ENCODE data around the gene SNX20. TPM values are rescaled to one million over a fixed set of nuclear protein-coding genes. Genes with fewer than 3 reads are reported as not detected.

The SNX20 gene
- total and polyA plus RNA-seq, 2 of the 13 experiments (the other 11 are each of a cell fraction or from before 2014, with no cell fraction given), result not detected

DNA sequence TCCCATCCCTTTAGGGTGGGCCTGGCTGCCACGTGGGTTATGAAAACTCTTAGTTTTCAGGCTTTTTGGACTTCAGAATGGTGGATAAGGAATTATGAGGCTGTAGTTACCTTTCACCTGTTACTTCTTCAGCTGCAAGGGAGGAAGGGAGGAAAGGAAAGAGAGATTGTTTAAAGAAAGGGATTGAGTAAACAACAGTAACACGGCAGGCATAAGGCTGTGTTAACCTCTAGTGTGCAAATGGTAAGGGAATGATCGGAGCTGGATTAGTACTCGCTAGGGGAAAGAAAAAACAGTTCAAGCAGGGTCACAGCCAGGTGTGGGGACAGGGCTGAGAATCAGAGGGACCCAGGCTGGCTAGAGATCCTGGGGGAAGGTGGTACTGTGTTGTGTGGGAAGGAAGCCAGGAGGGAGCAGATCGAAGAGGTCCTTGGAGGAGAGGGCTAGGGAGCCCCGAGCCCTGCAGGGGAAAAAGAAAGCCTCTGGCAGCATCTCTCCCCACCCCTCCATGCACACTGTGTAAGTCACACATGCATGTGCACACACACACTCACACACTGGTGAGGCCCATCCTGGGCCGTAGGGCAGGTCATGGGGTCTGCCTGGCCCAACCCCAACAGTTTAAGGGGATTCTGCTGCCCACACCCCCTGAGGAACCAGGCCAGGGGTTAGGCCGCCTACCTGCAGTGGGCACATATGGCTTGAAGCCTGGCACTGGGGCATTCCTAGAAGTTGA, 49.7 kb downstream of the SNX20 start (continued):
- TF ChIP-seq, protein P1, sequence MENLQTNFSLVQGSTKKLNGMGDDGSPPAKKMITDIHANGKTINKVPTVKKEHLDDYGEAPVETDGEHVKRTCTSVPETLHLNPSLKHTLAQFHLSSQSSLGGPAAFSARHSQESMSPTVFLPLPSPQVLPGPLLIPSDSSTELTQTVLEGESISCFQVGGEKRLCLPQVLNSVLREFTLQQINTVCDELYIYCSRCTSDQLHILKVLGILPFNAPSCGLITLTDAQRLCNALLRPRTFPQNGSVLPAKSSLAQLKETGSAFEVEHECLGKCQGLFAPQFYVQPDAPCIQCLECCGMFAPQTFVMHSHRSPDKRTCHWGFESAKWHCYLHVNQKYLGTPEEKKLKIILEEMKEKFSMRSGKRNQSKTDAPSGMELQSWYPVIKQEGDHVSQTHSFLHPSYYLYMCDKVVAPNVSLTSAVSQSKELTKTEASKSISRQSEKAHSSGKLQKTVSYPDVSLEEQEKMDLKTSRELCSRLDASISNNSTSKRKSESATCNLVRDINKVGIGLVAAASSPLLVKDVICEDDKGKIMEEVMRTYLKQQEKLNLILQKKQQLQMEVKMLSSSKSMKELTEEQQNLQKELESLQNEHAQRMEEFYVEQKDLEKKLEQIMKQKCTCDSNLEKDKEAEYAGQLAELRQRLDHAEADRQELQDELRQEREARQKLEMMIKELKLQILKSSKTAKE (CRISPR knock-in tag; IDR thresholded peaks at IDR 0.05; ENCODE audit: borderline replicate concordance), result no peak
- TF ChIP-seq ZSCAN22 (CRISPR knock-in tag; IDR thresholded peaks at IDR 0.05) (no peak), BORCS8-MEF2B (CRISPR knock-in tag; IDR thresholded peaks at IDR 0.05) (no peak), HIVEP1 (CRISPR knock-in tag; IDR thresholded peaks at IDR 0.05) (no peak), PRMT3 (CRISPR knock-in tag; IDR thresholded peaks at IDR 0.05; ENCODE audit: borderline replicate concordance, low read depth) (no peak), ZNF30 (CRISPR knock-in tag; IDR thresholded peaks at IDR 0.05) (no peak), EHMT2 (IDR thresholded peaks at IDR 0.05; ENCODE audit: borderline replicate concordance, low read depth, low read length) (no peak), ZNF780A (CRISPR knock-in tag; IDR thresholded peaks at IDR 0.05) (no peak), POLR2AphosphoS2 (IDR thresholded peaks at IDR 0.05; ENCODE audit: low read depth, low read length) (0 out of 2 replicates have a peak, but pooled peaks have one; percentile 31), ZNF24 (IDR thresholded peaks at IDR 0.05) (no peak)
- TF ChIP-seq, protein P2, sequence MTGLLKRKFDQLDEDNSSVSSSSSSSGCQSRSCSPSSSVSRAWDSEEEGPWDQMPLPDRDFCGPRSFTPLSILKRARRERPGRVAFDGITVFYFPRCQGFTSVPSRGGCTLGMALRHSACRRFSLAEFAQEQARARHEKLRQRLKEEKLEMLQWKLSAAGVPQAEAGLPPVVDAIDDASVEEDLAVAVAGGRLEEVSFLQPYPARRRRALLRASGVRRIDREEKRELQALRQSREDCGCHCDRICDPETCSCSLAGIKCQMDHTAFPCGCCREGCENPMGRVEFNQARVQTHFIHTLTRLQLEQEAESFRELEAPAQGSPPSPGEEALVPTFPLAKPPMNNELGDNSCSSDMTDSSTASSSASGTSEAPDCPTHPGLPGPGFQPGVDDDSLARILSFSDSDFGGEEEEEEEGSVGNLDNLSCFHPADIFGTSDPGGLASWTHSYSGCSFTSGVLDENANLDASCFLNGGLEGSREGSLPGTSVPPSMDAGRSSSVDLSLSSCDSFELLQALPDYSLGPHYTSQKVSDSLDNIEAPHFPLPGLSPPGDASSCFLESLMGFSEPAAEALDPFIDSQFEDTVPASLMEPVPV (CRISPR knock-in tag; IDR thresholded peaks at IDR 0.05), result no peak
- TF ChIP-seq, protein P3, sequence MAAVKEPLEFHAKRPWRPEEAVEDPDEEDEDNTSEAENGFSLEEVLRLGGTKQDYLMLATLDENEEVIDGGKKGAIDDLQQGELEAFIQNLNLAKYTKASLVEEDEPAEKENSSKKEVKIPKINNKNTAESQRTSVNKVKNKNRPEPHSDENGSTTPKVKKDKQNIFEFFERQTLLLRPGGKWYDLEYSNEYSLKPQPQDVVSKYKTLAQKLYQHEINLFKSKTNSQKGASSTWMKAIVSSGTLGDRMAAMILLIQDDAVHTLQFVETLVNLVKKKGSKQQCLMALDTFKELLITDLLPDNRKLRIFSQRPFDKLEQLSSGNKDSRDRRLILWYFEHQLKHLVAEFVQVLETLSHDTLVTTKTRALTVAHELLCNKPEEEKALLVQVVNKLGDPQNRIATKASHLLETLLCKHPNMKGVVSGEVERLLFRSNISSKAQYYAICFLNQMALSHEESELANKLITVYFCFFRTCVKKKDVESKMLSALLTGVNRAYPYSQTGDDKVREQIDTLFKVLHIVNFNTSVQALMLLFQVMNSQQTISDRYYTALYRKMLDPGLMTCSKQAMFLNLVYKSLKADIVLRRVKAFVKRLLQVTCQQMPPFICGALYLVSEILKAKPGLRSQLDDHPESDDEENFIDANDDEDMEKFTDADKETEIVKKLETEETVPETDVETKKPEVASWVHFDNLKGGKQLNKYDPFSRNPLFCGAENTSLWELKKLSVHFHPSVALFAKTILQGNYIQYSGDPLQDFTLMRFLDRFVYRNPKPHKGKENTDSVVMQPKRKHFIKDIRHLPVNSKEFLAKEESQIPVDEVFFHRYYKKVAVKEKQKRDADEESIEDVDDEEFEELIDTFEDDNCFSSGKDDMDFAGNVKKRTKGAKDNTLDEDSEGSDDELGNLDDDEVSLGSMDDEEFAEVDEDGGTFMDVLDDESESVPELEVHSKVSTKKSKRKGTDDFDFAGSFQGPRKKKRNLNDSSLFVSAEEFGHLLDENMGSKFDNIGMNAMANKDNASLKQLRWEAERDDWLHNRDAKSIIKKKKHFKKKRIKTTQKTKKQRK (IDR thresholded peaks at IDR 0.05; ENCODE audit: low read length), result no peak
- TF ChIP-seq, protein P4, sequence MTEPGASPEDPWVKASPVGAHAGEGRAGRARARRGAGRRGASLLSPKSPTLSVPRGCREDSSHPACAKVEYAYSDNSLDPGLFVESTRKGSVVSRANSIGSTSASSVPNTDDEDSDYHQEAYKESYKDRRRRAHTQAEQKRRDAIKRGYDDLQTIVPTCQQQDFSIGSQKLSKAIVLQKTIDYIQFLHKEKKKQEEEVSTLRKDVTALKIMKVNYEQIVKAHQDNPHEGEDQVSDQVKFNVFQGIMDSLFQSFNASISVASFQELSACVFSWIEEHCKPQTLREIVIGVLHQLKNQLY (CRISPR knock-in tag; IDR thresholded peaks at IDR 0.05), result no peak
- TF ChIP-seq, protein P5, sequence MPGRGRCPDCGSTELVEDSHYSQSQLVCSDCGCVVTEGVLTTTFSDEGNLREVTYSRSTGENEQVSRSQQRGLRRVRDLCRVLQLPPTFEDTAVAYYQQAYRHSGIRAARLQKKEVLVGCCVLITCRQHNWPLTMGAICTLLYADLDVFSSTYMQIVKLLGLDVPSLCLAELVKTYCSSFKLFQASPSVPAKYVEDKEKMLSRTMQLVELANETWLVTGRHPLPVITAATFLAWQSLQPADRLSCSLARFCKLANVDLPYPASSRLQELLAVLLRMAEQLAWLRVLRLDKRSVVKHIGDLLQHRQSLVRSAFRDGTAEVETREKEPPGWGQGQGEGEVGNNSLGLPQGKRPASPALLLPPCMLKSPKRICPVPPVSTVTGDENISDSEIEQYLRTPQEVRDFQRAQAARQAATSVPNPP (CRISPR knock-in tag; IDR thresholded peaks at IDR 0.05), result no peak
- TF ChIP-seq, protein P6, sequence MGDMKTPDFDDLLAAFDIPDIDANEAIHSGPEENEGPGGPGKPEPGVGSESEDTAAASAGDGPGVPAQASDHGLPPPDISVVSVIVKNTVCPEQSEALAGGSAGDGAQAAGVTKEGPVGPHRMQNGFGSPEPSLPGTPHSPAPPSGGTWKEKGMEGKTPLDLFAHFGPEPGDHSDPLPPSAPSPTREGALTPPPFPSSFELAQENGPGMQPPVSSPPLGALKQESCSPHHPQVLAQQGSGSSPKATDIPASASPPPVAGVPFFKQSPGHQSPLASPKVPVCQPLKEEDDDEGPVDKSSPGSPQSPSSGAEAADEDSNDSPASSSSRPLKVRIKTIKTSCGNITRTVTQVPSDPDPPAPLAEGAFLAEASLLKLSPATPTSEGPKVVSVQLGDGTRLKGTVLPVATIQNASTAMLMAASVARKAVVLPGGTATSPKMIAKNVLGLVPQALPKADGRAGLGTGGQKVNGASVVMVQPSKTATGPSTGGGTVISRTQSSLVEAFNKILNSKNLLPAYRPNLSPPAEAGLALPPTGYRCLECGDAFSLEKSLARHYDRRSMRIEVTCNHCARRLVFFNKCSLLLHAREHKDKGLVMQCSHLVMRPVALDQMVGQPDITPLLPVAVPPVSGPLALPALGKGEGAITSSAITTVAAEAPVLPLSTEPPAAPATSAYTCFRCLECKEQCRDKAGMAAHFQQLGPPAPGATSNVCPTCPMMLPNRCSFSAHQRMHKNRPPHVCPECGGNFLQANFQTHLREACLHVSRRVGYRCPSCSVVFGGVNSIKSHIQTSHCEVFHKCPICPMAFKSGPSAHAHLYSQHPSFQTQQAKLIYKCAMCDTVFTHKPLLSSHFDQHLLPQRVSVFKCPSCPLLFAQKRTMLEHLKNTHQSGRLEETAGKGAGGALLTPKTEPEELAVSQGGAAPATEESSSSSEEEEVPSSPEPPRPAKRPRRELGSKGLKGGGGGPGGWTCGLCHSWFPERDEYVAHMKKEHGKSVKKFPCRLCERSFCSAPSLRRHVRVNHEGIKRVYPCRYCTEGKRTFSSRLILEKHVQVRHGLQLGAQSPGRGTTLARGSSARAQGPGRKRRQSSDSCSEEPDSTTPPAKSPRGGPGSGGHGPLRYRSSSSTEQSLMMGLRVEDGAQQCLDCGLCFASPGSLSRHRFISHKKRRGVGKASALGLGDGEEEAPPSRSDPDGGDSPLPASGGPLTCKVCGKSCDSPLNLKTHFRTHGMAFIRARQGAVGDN (CRISPR knock-in tag; IDR thresholded peaks at IDR 0.05), result peak; percentile 22; the same call in 1 of the 2 replicates

All from HepG2 (cell line).